ENCODE measurements around the gene RYR2. TPM values are rescaled to one million over a fixed set of nuclear protein-coding genes. Genes with fewer than 3 reads are reported as not detected.

Gene RYR2
- total RNA-seq, 1 experiment from 2014 or later: 3.4 TPM

- no CpG with 5 or more reads among the region's 11 CpGs for WGBS (ENCODE audit: extremely low coverage, insufficient read length, low lambda C conversion rate)
- no peak overlapping the region for H3K27ac ChIP-seq (ENCODE audit: insufficient read length, low read depth, low read length)
- no peak overlapping the region for H2BK5ac ChIP-seq (ENCODE audit: insufficient read length, low read length)
- no peak overlapping the region for H4K8ac ChIP-seq (replicated peaks; ENCODE audit: insufficient read length, low read depth, low read length)
- no peaks in the 10 kb centered on the region for H3K4me1 ChIP-seq (ENCODE audit: insufficient read depth, low read length)
- H4K20me1 ChIP-seq (ENCODE audit: control insufficient read depth, insufficient read depth, insufficient read length): no peaks in the 10 kb centered on the region
- TF ChIP-seq, protein P1, sequence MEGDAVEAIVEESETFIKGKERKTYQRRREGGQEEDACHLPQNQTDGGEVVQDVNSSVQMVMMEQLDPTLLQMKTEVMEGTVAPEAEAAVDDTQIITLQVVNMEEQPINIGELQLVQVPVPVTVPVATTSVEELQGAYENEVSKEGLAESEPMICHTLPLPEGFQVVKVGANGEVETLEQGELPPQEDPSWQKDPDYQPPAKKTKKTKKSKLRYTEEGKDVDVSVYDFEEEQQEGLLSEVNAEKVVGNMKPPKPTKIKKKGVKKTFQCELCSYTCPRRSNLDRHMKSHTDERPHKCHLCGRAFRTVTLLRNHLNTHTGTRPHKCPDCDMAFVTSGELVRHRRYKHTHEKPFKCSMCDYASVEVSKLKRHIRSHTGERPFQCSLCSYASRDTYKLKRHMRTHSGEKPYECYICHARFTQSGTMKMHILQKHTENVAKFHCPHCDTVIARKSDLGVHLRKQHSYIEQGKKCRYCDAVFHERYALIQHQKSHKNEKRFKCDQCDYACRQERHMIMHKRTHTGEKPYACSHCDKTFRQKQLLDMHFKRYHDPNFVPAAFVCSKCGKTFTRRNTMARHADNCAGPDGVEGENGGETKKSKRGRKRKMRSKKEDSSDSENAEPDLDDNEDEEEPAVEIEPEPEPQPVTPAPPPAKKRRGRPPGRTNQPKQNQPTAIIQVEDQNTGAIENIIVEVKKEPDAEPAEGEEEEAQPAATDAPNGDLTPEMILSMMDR (conservative IDR thresholded peaks at IDR 0.05): no peak
- peak overlapping the region in 2 of 3 experiments; percentile 50 to 63; a peak in 2 of 7 replicates for H3K27ac Mint-ChIP-seq
- H3K9me3 ChIP-seq (ENCODE audit: control insufficient read depth, low read depth, low read length): no peaks in the 10 kb centered on the region
- H3T11ph ChIP-seq (ENCODE audit: low read length): no peak overlapping the region
- H3K4me1 Mint-ChIP-seq: peaks cover 0 to 6% of the 10 kb centered on the region in 2 experiments; a peak in 1 of 4 replicates
- H3K36me3 Mint-ChIP-seq (ENCODE audit: insufficient read depth in 1 of 3, low read depth in 3 of 3): peaks cover 0 to 4% (median 0%) of the 10 kb centered on the region in 3 experiments; a peak in 1 of 7 replicates
- H3K18ac ChIP-seq (ENCODE audit: insufficient read length, low read depth, low read length): no peak overlapping the region
- no peaks in the 10 kb centered on the region; the same call in 1 of the 2 replicates for H3K79me2 ChIP-seq (ENCODE audit: insufficient read depth, low read length)
- no peaks in the 10 kb centered on the region for H3K9me3 Mint-ChIP-seq
- no peaks in the 10 kb centered on the region for H3K79me1 ChIP-seq (ENCODE audit: insufficient read depth, low read depth, low read length, poor library complexity, severe bottlenecking)
- no peak overlapping the region for H4K5ac ChIP-seq (ENCODE audit: insufficient read length, low read depth, low read length)
- no peak overlapping the region for H3K4me3 Mint-ChIP-seq
- no peaks in the 10 kb centered on the region for H3K27me3 Mint-ChIP-seq (ENCODE audit: low read depth)
- no peak overlapping the region for H3K9ac ChIP-seq (ENCODE audit: extremely low read depth, insufficient read length, low read length)
- no peak overlapping the region for H3K56ac ChIP-seq (ENCODE audit: insufficient read length, low read depth, low read length)
- H2BK12ac ChIP-seq (ENCODE audit: insufficient read length, low read depth, low read length): no peak overlapping the region
- no peak overlapping the region for H2BK20ac ChIP-seq (ENCODE audit: low read depth, low read length, poor library complexity, severe bottlenecking)
- H3K4ac ChIP-seq (ENCODE audit: low read depth, low read length): no peak overlapping the region
- no peak overlapping the region for H3K23ac ChIP-seq (ENCODE audit: insufficient read length, low read depth, low read length)
- no peak overlapping the region for H2AFZ ChIP-seq (ENCODE audit: low read length)
- H3K4me2 ChIP-seq (ENCODE audit: insufficient read depth, insufficient read length, low read length): no peak overlapping the region
- no peak overlapping the region for H2BK120ac ChIP-seq (ENCODE audit: low read depth, low read length, poor library complexity, severe bottlenecking)
- H3K14ac ChIP-seq (ENCODE audit: insufficient read depth, low read length): no peak overlapping the region
- no peak for DNase-seq
- H2BK15ac ChIP-seq (ENCODE audit: low read depth, low read length): no peak overlapping the region
- H4K91ac ChIP-seq (ENCODE audit: insufficient read length, low read depth, low read length): no peak overlapping the region
- no peaks in the 10 kb centered on the region for H3K23me2 ChIP-seq (ENCODE audit: insufficient read length, low read depth, low read length, poor library complexity, severe bottlenecking)
- no peaks in the 10 kb centered on the region for H3K27me3 ChIP-seq (ENCODE audit: insufficient read depth, low read length)
- no peak overlapping the region for H2AK5ac ChIP-seq (ENCODE audit: insufficient read length, low read length)
Measured at GRCh38 chr1:237219751-237220642, 178.0 kb downstream of the RYR2 start.
